WTC11 (cell line): ENCODE results near the gene WDR48. TPM values are rescaled to one million over a fixed set of nuclear protein-coding genes. Genes with fewer than 3 reads are reported as not detected.

Source experiments
- ATAC-seq: fragments of 200-7000 bp; cut with Tn5 transposase; 2 replicates; pipeline ENCODE4 v1.10.0; 2021; ENCODE audit warnings: mild to moderate bottlenecking, moderate library complexity
- CTCF ChIA-PET: fragments of 300-600 bp; sonication (Branson Sonifier 250); formaldehyde crosslinking; loops from one replicate; lab custom pipeline; 2021; ENCODE audit warnings: antibody characterized with exemption; lab: Charles Lee
- POLR2A ChIA-PET: fragments of 350-600 bp; sonication (Branson Sonifier 250); formaldehyde crosslinking; loops from one replicate; lab custom pipeline; 2021; ENCODE audit warnings: antibody characterized with exemption; lab: Charles Lee
- DNase-seq: peaks from one replicate; pipeline ENCODE4 v3.0.0; 2021; ENCODE audit warnings: low spot score
- H3K27ac Mint-ChIP-seq: 2 replicates; pipeline ENCODE4 v1.8.0; 2021; ENCODE audit warnings: mixed read lengths
- H3K27me3 Mint-ChIP-seq: 2 replicates; pipeline ENCODE4 v1.8.0; 2021; ENCODE audit warnings: low read depth, mild to moderate bottlenecking, moderate library complexity, mixed read lengths
- H3K36me3 Mint-ChIP-seq: 2 replicates; pipeline ENCODE4 v1.8.0; 2021; ENCODE audit warnings: mixed read lengths
- H3K4me1 Mint-ChIP-seq: 2 replicates; pipeline ENCODE4 v1.8.0; 2022; ENCODE audit warnings: mixed read lengths
- H3K4me3 Mint-ChIP-seq: 2 replicates; pipeline ENCODE4 v1.8.0; 2021; ENCODE audit warnings: mild to moderate bottlenecking, moderate library complexity, mixed read lengths
- H3K9me3 Mint-ChIP-seq: 2 replicates; pipeline ENCODE4 v1.8.0; 2021; ENCODE audit warnings: mixed read lengths
- EMX1 ChIP-seq: fragments of 250-450 bp; sonication (Bioruptor Pico); IDR thresholded peaks from 2 replicates; pipeline ENCODE4 v1.8.0; 2021; ENCODE audit warnings: mild to moderate bottlenecking
- FOXP1 ChIP-seq: sonication (generic); formaldehyde crosslinking; IDR thresholded peaks from 2 replicates; pipeline ENCODE4 v1.8.0; 2022; ENCODE audit warnings: missing genetic modification reagents, mild to moderate bottlenecking, moderate library complexity, borderline replicate concordance
- GABPB1 ChIP-seq: sonication (generic); formaldehyde crosslinking; IDR thresholded peaks from 2 replicates; pipeline ENCODE4 v1.8.1; 2023; ENCODE audit warnings: mild to moderate bottlenecking, missing genetic modification reagents
- GRHL2 ChIP-seq: fragments of 250-450 bp; sonication (Bioruptor Pico); IDR thresholded peaks from 2 replicates; pipeline ENCODE4 v1.8.0; 2022; ENCODE audit warnings: mild to moderate bottlenecking, moderate library complexity; ENCODE audit not compliant: insufficient replicate concordance, severe bottlenecking
- KAT7 ChIP-seq: sonication (generic); formaldehyde crosslinking; IDR thresholded peaks from 2 replicates; pipeline ENCODE4 v1.8.1; 2023; ENCODE audit warnings: missing genetic modification reagents, mild to moderate bottlenecking, borderline replicate concordance
- NR3C1 ChIP-seq: sonication (generic); formaldehyde crosslinking; conservative IDR thresholded peaks from 2 replicates; pipeline ENCODE4 v1.8.1; 2023; ENCODE audit warnings: low read depth, mild to moderate bottlenecking, missing genetic modification reagents
- OVOL2 ChIP-seq: fragments of 250-450 bp; sonication (Bioruptor Pico); IDR thresholded peaks from 2 replicates; pipeline ENCODE4 v1.9.0; 2021; ENCODE audit warnings: mild to moderate bottlenecking, borderline replicate concordance
- SMAD3 ChIP-seq: sonication (generic); formaldehyde crosslinking; IDR thresholded peaks from 2 replicates; pipeline ENCODE4 v1.8.0; 2022; ENCODE audit warnings: missing genetic modification reagents, mild to moderate bottlenecking, borderline replicate concordance
- SMAD4 ChIP-seq: sonication (generic); formaldehyde crosslinking; IDR thresholded peaks from 2 replicates; pipeline ENCODE4 v1.8.0; 2022; ENCODE audit warnings: mild to moderate bottlenecking, missing genetic modification reagents
- SOX15 ChIP-seq: fragments of 250-450 bp; sonication (Bioruptor Pico); IDR thresholded peaks from 2 replicates; pipeline ENCODE4 v1.9.0; 2021; ENCODE audit warnings: mild to moderate bottlenecking
- TCF7 ChIP-seq: sonication (generic); formaldehyde crosslinking; IDR thresholded peaks from 2 replicates; pipeline ENCODE4 v1.8.0; 2022; ENCODE audit warnings: mild to moderate bottlenecking, low read depth, missing genetic modification reagents, moderate library complexity
- TEAD1 ChIP-seq: sonication (generic); formaldehyde crosslinking; IDR thresholded peaks from 2 replicates; pipeline ENCODE4 v1.8.0; 2022; ENCODE audit warnings: mild to moderate bottlenecking, missing genetic modification reagents
- ZBTB21 ChIP-seq: sonication (generic); formaldehyde crosslinking; IDR thresholded peaks from 2 replicates; pipeline ENCODE4 v1.8.1; 2023; ENCODE audit warnings: mild to moderate bottlenecking, missing genetic modification reagents, borderline replicate concordance
- ZNF219 ChIP-seq: sonication (generic); formaldehyde crosslinking; IDR thresholded peaks from 2 replicates; pipeline ENCODE4 v1.8.0; 2023; ENCODE audit warnings: missing genetic modification reagents, mild to moderate bottlenecking, borderline replicate concordance
- ZNF396 ChIP-seq: fragments of 250-450 bp; sonication (Bioruptor Pico); IDR thresholded peaks from 2 replicates; pipeline ENCODE4 v1.8.0; 2021; ENCODE audit warnings: mild to moderate bottlenecking, moderate library complexity, borderline replicate concordance
- ZNF423 ChIP-seq: fragments of 250-450 bp; sonication (Bioruptor Pico); IDR thresholded peaks from 2 replicates; pipeline ENCODE4 v2.1.2; 2022; ENCODE audit warnings: mild to moderate bottlenecking, moderate library complexity
- total RNA-seq: library from RNA; stranded (reverse); gene quantifications from 3 replicates; pipeline ENCODE4 v1.2.3, GENCODE V29; 2021
- TF ChIP-seq, protein P1 (sequence below): fragments of 250-450 bp; sonication (Bioruptor Pico); IDR thresholded peaks from 2 replicates; pipeline ENCODE4 v1.9.0; 2021; ENCODE audit warnings: mild to moderate bottlenecking
- TF ChIP-seq, protein P2 (sequence below): sonication (generic); formaldehyde crosslinking; IDR thresholded peaks from 2 replicates; pipeline ENCODE4 v1.8.1; 2022; ENCODE audit warnings: mild to moderate bottlenecking, missing genetic modification reagents, moderate library complexity, borderline replicate concordance
- TF ChIP-seq, protein P3 (sequence below): fragments of 250-450 bp; sonication (Bioruptor Pico); IDR thresholded peaks from 2 replicates; pipeline ENCODE4 v1.9.0; 2021; ENCODE audit warnings: mild to moderate bottlenecking, borderline replicate concordance
- TF ChIP-seq, protein P4 (sequence below): fragments of 200-600 bp; IDR thresholded peaks from 2 replicates; pipeline ENCODE4 v1.8.0; 2022; ENCODE audit warnings: antibody characterized with exemption
- TF ChIP-seq, protein P5 (sequence below): sonication (generic); formaldehyde crosslinking; IDR thresholded peaks from 2 replicates; pipeline ENCODE4 v1.8.1; 2022; ENCODE audit warnings: low read depth, missing genetic modification reagents, borderline replicate concordance
- TF ChIP-seq, protein P6 (sequence below): sonication (generic); formaldehyde crosslinking; IDR thresholded peaks from 2 replicates; pipeline ENCODE4 v1.8.0; 2022; ENCODE audit warnings: mild to moderate bottlenecking, missing genetic modification reagents

The WDR48 gene
- total RNA-seq, 1 experiment from 2014 or later = 40.9 TPM

DNA sequence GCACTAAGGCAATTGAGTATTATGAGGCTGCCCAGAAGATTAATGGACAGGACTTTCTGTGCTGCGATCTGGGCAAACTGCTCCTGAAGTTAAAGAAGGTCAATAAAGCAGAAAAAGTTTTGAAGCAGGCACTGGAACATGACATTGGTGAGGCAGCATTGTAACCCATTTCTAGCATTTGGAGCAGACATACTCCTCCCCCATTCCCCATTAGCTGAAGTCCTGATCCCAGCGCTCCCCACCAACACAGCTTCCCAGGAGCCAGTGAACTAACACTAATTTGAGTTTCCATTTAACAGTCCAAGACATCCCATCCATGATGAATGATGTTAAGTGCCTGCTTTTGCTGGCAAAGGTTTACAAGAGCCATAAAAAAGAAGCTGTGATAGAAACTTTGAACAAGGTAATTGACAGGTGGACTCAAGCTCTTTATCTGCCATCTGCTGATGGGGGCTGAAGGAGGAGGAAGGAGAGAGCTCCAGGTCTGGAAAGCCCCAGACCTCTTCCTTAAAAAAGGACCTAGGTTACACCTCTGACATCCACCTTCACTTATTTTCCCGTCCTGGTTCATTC, 79.0 kb downstream of the WDR48 start:
- no peak overlapping the region for H3K4me3 Mint-ChIP-seq
- no peak for ATAC-seq
- CTCF ChIA-PET = interaction anchor here (1.0 to 8.7 kb wide), 4 partner anchors 10 to 161 kb away, joined by 3 to 260 read pairs (median 7); no protein-coding TSS in a partner anchor

DNA sequence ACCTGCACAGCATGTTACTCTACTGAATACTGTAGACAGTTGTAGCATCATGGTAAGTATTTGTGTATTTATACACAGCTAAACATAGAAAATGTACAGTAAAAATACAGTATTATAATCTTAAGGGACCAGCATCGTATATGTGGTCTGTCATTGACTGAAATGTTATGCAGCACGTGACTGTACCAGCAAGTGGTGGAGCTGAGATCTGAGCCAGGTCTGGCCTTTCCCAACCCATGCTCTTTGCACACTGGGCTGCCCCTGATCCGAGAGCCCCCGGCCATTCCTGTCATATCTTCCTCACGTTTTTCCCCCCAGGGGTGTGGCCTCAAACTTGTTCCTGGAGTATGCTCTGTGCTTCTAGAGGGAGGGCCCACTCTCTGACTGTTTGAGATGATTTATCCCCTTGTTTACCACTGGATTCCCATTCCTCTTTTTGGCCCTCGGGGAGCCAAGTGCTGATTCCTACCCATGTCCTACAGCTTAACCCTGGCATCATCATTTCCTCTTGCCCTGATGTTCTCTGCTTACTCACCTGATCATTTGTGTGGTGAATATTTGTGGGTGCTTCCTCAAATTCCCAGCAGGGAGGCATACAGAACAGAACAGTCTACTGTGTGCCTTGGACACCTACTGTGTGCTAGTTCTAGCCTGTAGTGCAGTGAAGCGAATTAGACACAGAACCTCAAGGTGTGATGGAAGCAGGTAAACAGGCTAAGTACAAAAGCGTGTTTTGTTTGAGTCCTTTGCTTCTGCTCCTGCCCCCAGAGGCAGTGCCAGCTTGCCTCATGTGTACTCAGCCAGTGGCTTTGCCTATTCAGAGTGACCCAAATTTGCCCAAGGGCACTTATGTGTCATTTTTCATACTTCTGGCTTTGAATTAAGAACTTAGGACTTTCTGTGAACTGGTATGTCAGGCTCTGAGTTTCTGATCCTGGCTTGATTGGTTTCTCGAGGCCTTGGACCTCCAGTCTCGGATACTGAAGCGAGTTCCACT, 80.6 kb downstream of the WDR48 start:
- DNase-seq (no peak), ATAC-seq (no peak)
- Mint-ChIP-seq H3K9me3 (no peaks in the 10 kb centered on the region), H3K4me3 (no peak overlapping the region), H3K27ac (no peak overlapping the region), H3K27me3 (no peaks in the 10 kb centered on the region), H3K4me1 (no peaks in the 10 kb centered on the region), H3K36me3 (no peaks in the 10 kb centered on the region)
- POLR2A ChIA-PET = no interaction called here
- CTCF ChIA-PET = interaction anchor here (2.4 kb wide), 1 partner anchor 156 kb away, joined by 11 read pairs; no protein-coding TSS in a partner anchor
- TF ChIP-seq, protein P1, sequence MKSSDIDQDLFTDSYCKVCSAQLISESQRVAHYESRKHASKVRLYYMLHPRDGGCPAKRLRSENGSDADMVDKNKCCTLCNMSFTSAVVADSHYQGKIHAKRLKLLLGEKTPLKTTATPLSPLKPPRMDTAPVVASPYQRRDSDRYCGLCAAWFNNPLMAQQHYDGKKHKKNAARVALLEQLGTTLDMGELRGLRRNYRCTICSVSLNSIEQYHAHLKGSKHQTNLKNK (CRISPR knock-in tag) = no peak
- TF ChIP-seq, protein P2, sequence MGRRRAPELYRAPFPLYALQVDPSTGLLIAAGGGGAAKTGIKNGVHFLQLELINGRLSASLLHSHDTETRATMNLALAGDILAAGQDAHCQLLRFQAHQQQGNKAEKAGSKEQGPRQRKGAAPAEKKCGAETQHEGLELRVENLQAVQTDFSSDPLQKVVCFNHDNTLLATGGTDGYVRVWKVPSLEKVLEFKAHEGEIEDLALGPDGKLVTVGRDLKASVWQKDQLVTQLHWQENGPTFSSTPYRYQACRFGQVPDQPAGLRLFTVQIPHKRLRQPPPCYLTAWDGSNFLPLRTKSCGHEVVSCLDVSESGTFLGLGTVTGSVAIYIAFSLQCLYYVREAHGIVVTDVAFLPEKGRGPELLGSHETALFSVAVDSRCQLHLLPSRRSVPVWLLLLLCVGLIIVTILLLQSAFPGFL (CRISPR knock-in tag) = no peak
- TF ChIP-seq SOX15 (CRISPR knock-in tag) (no peak), KAT7 (no peak), GRHL2 (CRISPR knock-in tag) (no peak), FOXP1 (CRISPR knock-in tag) (no peak), SMAD4 (no peak)

More for the DNA sequence above, 79.0 kb downstream of the WDR48 start:
- POLR2A ChIA-PET = no interaction called here
- DNase-seq = no peak
- H3K36me3 Mint-ChIP-seq = no peaks in the 10 kb centered on the region
- TF ChIP-seq NR3C1 (CRISPR knock-in tag) (no peak), OVOL2 (CRISPR knock-in tag) (no peak), GABPB1 (CRISPR knock-in tag) (no peak), ZNF396 (no peak), ZNF423 (CRISPR knock-in tag) (no peak), TCF7 (CRISPR knock-in tag) (no peak), EMX1 (CRISPR knock-in tag) (no peak), ZBTB21 (CRISPR knock-in tag) (no peak), ZNF219 (CRISPR knock-in tag) (no peak), TEAD1 (no peak), SMAD3 (no peak)
- TF ChIP-seq, protein P3, sequence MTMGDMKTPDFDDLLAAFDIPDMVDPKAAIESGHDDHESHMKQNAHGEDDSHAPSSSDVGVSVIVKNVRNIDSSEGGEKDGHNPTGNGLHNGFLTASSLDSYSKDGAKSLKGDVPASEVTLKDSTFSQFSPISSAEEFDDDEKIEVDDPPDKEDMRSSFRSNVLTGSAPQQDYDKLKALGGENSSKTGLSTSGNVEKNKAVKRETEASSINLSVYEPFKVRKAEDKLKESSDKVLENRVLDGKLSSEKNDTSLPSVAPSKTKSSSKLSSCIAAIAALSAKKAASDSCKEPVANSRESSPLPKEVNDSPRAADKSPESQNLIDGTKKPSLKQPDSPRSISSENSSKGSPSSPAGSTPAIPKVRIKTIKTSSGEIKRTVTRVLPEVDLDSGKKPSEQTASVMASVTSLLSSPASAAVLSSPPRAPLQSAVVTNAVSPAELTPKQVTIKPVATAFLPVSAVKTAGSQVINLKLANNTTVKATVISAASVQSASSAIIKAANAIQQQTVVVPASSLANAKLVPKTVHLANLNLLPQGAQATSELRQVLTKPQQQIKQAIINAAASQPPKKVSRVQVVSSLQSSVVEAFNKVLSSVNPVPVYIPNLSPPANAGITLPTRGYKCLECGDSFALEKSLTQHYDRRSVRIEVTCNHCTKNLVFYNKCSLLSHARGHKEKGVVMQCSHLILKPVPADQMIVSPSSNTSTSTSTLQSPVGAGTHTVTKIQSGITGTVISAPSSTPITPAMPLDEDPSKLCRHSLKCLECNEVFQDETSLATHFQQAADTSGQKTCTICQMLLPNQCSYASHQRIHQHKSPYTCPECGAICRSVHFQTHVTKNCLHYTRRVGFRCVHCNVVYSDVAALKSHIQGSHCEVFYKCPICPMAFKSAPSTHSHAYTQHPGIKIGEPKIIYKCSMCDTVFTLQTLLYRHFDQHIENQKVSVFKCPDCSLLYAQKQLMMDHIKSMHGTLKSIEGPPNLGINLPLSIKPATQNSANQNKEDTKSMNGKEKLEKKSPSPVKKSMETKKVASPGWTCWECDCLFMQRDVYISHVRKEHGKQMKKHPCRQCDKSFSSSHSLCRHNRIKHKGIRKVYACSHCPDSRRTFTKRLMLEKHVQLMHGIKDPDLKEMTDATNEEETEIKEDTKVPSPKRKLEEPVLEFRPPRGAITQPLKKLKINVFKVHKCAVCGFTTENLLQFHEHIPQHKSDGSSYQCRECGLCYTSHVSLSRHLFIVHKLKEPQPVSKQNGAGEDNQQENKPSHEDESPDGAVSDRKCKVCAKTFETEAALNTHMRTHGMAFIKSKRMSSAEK = no peak
- TF ChIP-seq, protein P4, sequence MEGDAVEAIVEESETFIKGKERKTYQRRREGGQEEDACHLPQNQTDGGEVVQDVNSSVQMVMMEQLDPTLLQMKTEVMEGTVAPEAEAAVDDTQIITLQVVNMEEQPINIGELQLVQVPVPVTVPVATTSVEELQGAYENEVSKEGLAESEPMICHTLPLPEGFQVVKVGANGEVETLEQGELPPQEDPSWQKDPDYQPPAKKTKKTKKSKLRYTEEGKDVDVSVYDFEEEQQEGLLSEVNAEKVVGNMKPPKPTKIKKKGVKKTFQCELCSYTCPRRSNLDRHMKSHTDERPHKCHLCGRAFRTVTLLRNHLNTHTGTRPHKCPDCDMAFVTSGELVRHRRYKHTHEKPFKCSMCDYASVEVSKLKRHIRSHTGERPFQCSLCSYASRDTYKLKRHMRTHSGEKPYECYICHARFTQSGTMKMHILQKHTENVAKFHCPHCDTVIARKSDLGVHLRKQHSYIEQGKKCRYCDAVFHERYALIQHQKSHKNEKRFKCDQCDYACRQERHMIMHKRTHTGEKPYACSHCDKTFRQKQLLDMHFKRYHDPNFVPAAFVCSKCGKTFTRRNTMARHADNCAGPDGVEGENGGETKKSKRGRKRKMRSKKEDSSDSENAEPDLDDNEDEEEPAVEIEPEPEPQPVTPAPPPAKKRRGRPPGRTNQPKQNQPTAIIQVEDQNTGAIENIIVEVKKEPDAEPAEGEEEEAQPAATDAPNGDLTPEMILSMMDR = no peak
- TF ChIP-seq, protein P5, sequence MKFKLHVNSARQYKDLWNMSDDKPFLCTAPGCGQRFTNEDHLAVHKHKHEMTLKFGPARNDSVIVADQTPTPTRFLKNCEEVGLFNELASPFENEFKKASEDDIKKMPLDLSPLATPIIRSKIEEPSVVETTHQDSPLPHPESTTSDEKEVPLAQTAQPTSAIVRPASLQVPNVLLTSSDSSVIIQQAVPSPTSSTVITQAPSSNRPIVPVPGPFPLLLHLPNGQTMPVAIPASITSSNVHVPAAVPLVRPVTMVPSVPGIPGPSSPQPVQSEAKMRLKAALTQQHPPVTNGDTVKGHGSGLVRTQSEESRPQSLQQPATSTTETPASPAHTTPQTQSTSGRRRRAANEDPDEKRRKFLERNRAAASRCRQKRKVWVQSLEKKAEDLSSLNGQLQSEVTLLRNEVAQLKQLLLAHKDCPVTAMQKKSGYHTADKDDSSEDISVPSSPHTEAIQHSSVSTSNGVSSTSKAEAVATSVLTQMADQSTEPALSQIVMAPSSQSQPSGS (CRISPR knock-in tag) = no peak
- TF ChIP-seq, protein P6, sequence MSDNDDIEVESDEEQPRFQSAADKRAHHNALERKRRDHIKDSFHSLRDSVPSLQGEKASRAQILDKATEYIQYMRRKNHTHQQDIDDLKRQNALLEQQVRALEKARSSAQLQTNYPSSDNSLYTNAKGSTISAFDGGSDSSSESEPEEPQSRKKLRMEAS = no peak
- TF ChIP-seq, protein P1 (CRISPR knock-in tag) = no peak
- no peaks in the 10 kb centered on the region for H3K27me3 Mint-ChIP-seq
- no peaks in the 10 kb centered on the region for H3K9me3 Mint-ChIP-seq
- H3K4me1 Mint-ChIP-seq = peaks cover 5% of the 10 kb centered on the region; the same call in 1 of the 2 replicates
- no peak overlapping the region for H3K27ac Mint-ChIP-seq
